Stomach (tissue), 9 donors: ENCODE data around the gene TUBB6. TPM values are rescaled to one million over a fixed set of nuclear protein-coding genes. Genes with fewer than 3 reads are reported as not detected.

Experiments used
- DNase-seq, 2 donors: peaks; one replicate each; pipeline versions ENCODE4 v3.0.0 to v3.0.0-alpha.2; 2013 to 2019
- H3K27ac ChIP-seq, 5 donors: fragments of 200-600 bp in 4 of 5; sonication (generic) in 4 of 5; one replicate each; pipeline ENCODE4 v1.5.1; 2013 to 2019; ENCODE audit warnings: mild to moderate bottlenecking in 1 of 5, moderate library complexity in 1 of 5
- H3K27me3 ChIP-seq, 3 donors: fragments of 200-600 bp; sonication (generic); one replicate each; pipeline ENCODE4 v1.5.1; 2017 to 2019; ENCODE audit warnings: mixed run types in 1 of 3
- H3K36me3 ChIP-seq, 4 donors: fragments of 200-600 bp; sonication (generic); 1 replicate in 3 of 4; 2 replicates in 1 of 4; pipeline ENCODE4 v1.5.1; 2016 to 2019
- H3K4me1 ChIP-seq, 4 donors: fragments of 200-600 bp; sonication (generic); one replicate each; pipeline ENCODE4 v1.5.1; 2016 to 2019
- H3K4me3 ChIP-seq, 4 donors: fragments of 200-600 bp; sonication (generic) in 3 of 4; one replicate each; pipeline ENCODE4 v1.5.1; 2016 to 2019; ENCODE audit warnings: mild to moderate bottlenecking in 1 of 4
- H3K9me3 ChIP-seq, 4 donors: fragments of 200-600 bp; sonication (generic); one replicate each; pipeline ENCODE4 v1.5.1; 2016 to 2019
- CTCF ChIP-seq, 7 experiments: fragments of 450-650 bp in 4 of 7; fragments of 200-600 bp in 3 of 7; sonication (generic) in 3 of 7; IDR thresholded peaks; one replicate each; pipeline ENCODE4 v1.5.1; 2016 to 2019; ENCODE audit warnings: antibody characterized with exemption in 7 of 7, control low read depth in 2 of 7, mild to moderate bottlenecking in 1 of 7
- EP300 ChIP-seq: sonication (generic); formaldehyde crosslinking; IDR thresholded peaks from one replicate; pipeline ENCODE4 v1.6.1; 2017; ENCODE audit warnings: antibody characterized with exemption
- POLR2A ChIP-seq, 4 donors: fragments of 450-650 bp; IDR thresholded peaks; one replicate each; pipeline ENCODE4 v1.6.1; 2016; ENCODE audit warnings: antibody characterized with exemption in 4 of 4, control low read depth in 2 of 4, mild to moderate bottlenecking in 1 of 4, moderate library complexity in 1 of 4
- POLR2AphosphoS5 ChIP-seq, 3 donors: sonication (generic); formaldehyde crosslinking; IDR thresholded peaks; one replicate each; pipeline ENCODE4 v1.6.1; 2016; ENCODE audit warnings: antibody characterized with exemption in 3 of 3
- WGBS, 5 donors: extraction: QIAGEN DNeasy Blood & Tissue Kit in 3 of 5; methylation state at CpG; one replicate each; pipeline versions ENCODE4 v1.1.5 to v1.1.7; 2013 to 2018; 5-methylcytosine and 5-hydroxymethylcytosine counted together
- intact Hi-C: fragments of 100-400 bp; cut with DNase I; formaldehyde crosslinking; loops from one replicate; pipeline ENCODE4 v1.15.1; 2023; ENCODE audit warnings: low total_unique reads
- polyA plus RNA-seq, 3 donors: library from polyadenylated mRNA; stranded (reverse); fragments of 200-250 nt; gene quantifications; one replicate each; pipeline ENCODE4 v1.2.3, GENCODE V29; 2013
- total RNA-seq, 5 donors: library from RNA; depleted of rRNA; stranded (reverse); fragments of >200 nt; gene quantifications; one replicate each; pipeline versions ENCODE4 v1.1.0 to v1.2.3, GENCODE V29; 2014 to 2016
- donor health status: healthy with polysubstance abuse.
- donor health status: Bipolar disorder and iron deficiency.
- donor health status: healthy.

The TUBB6 gene
- total and polyA plus RNA-seq, 8 donors, result 66.6 to 333 (median 174) TPM

- no peaks in the 10 kb centered on the region for H3K27me3 ChIP-seq
- TF ChIP-seq CTCF (IDR thresholded peaks at IDR 0.05) (no peak), POLR2AphosphoS5 (IDR thresholded peaks at IDR 0.05) (no peak), EP300 (no peak), POLR2A (IDR thresholded peaks at IDR 0.05) (no peak)
- intact Hi-C loops, result no loop called here
- peaks cover 56 to 100% (median 100%) of the 10 kb centered on the region in 4 donors for H3K36me3 ChIP-seq
- H3K27ac ChIP-seq, result no peak overlapping the region
- H3K9me3 ChIP-seq, result no peaks in the 10 kb centered on the region
- H3K4me1 ChIP-seq, result peaks cover 0 to 10% (median 0%) of the 10 kb centered on the region in 4 donors
- no peak for DNase-seq
- H3K4me3 ChIP-seq, result no peak overlapping the region
- 90 to 96% (median 93%) methylated on average over 7 of the region's 7 CpGs for WGBS, 5 donors
These were observed 38.2 kb downstream of the TUBB6 start for GRCh38 chr18:12346240-12346565.

GRCh38 chr18:12347895-12348294, 39.9 kb downstream of the TUBB6 start:
- Histone ChIP-seq H3K27ac (no peak overlapping the region), H3K9me3 (no peaks in the 10 kb centered on the region), H3K27me3 (no peaks in the 10 kb centered on the region), H3K4me3 (no peak overlapping the region), H3K36me3 (peaks cover 63 to 100% (median 100%) of the 10 kb centered on the region in 4 donors), H3K4me1 (peaks cover 0 to 10% (median 0%) of the 10 kb centered on the region in 4 donors)
- intact Hi-C loops, result no loop called here
- TF ChIP-seq EP300 (no peak), POLR2AphosphoS5 (IDR thresholded peaks at IDR 0.05) (no peak), CTCF (IDR thresholded peaks at IDR 0.05) (no peak), POLR2A (IDR thresholded peaks at IDR 0.05) (no peak)
- no peak for DNase-seq
- WGBS, 5 donors, result 65 to 82% (median 73%) methylated on average over 4 of the region's 4 CpGs

GRCh38 chr18:12352188-12352587, 44.1 kb downstream of the TUBB6 start:
- H3K27ac ChIP-seq, result no peak overlapping the region
- WGBS, 5 donors, result 91 to 98% (median 98%) methylated on average over 5 of the region's 5 CpGs
- no peaks in the 10 kb centered on the region for H3K9me3 ChIP-seq
- no peaks in the 10 kb centered on the region for H3K27me3 ChIP-seq
- DNase-seq, result no peak
- H3K4me1 ChIP-seq, result peaks cover 0 to 10% (median 0%) of the 10 kb centered on the region in 4 donors
- peaks cover 59 to 100% (median 99%) of the 10 kb centered on the region in 4 donors for H3K36me3 ChIP-seq
- TF ChIP-seq POLR2A (IDR thresholded peaks at IDR 0.05), result no peak
- no peak for TF ChIP-seq EP300
- TF ChIP-seq POLR2AphosphoS5 (IDR thresholded peaks at IDR 0.05), result no peak
- TF ChIP-seq CTCF (IDR thresholded peaks at IDR 0.05), result no peak
- intact Hi-C loops, result no loop called here
- H3K4me3 ChIP-seq, result no peak overlapping the region

- H3K27ac ChIP-seq, result no peak overlapping the region
- TF ChIP-seq CTCF (IDR thresholded peaks at IDR 0.05), result no peak
- no peak for TF ChIP-seq EP300
- TF ChIP-seq POLR2AphosphoS5 (IDR thresholded peaks at IDR 0.05), result no peak
- DNase-seq, result peak in 1 of 2 donors; percentile 57
- no peaks in the 10 kb centered on the region for H3K27me3 ChIP-seq
- H3K4me1 ChIP-seq, result peaks cover 0 to 7% (median 2%) of the 10 kb centered on the region in 4 donors
- intact Hi-C loops, result no loop called here
- 73 to 93% (median 90%) methylated on average over 5 of the region's 5 CpGs for WGBS, 5 donors
- peaks cover 48 to 100% (median 99%) of the 10 kb centered on the region in 4 donors for H3K36me3 ChIP-seq
- no peaks in the 10 kb centered on the region for H3K9me3 ChIP-seq
- H3K4me3 ChIP-seq, result no peak overlapping the region
These were observed 51.5 kb downstream of the TUBB6 start for GRCh38 chr18:12359515-12359927.
